HCT116 (cell line): ENCODE measurements around the gene ZNF474.

ENCODE experiments used
- CTCF ChIP-seq, 3 experiments: fragments of 200-600 bp in 1 of 3; sonication (generic) in 1 of 3; IDR thresholded peaks in 2 of 3; conservative IDR thresholded peaks in 1 of 3; 2 replicates each; pipeline ENCODE4 v1.5.1; 2012 to 2017; ENCODE audit warnings: low read depth in 2 of 3, low read length in 2 of 3, antibody characterized with exemption in 1 of 3, borderline replicate concordance in 1 of 3, control low read depth in 1 of 3, mild to moderate bottlenecking in 1 of 3, mixed read lengths in 1 of 3, mixed run types in 1 of 3, moderate library complexity in 1 of 3; ENCODE audit not compliant: insufficient read depth in 1 of 3
- POLR2A ChIP-seq: IDR thresholded peaks from 2 replicates; pipeline ENCODE4 v1.7.0; 2011; ENCODE audit warnings: borderline replicate concordance; ENCODE audit not compliant: insufficient read depth, insufficient read length; ENCODE audit errors: extremely low read depth
- REST ChIP-seq: IDR thresholded peaks from 2 replicates; pipeline ENCODE4 v1.6.1; 2012; ENCODE audit warnings: low read depth

GRCh38 chr5:122129306-122129705 is at the start of gene ZNF474:
- TF ChIP-seq POLR2A (no peak), CTCF (IDR thresholded peaks at IDR 0.05 in 2 of 3, conservative IDR thresholded peaks at IDR 0.05 in 1 of 3; ENCODE audit: borderline replicate concordance in 1 of 3, insufficient read depth in 1 of 3, low read depth in 2 of 3, low read length in 2 of 3) (no peak), REST (no peak)
